ENCODE data around the gene GALP.

DNA sequence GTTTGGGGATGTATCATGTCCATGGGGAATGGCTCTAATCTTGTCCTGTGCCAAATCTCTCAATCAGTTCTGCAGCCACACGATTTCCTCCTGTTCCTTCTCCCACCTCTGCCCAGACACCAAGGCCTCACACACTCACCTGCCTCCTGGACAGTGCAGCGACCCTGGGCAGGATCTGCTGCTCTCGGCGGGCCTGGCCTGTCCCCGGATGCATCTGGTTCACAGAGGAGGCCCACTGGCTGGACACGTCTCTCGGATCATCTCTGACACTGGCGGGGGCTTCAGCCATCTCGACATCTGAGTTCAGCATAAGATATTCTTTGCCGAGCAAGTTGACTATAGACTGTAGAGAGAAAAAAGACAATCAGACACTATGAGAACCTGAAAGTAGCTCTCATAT, 15.9 kb downstream of the GALP start:
- TF ChIP-seq, protein P1, sequence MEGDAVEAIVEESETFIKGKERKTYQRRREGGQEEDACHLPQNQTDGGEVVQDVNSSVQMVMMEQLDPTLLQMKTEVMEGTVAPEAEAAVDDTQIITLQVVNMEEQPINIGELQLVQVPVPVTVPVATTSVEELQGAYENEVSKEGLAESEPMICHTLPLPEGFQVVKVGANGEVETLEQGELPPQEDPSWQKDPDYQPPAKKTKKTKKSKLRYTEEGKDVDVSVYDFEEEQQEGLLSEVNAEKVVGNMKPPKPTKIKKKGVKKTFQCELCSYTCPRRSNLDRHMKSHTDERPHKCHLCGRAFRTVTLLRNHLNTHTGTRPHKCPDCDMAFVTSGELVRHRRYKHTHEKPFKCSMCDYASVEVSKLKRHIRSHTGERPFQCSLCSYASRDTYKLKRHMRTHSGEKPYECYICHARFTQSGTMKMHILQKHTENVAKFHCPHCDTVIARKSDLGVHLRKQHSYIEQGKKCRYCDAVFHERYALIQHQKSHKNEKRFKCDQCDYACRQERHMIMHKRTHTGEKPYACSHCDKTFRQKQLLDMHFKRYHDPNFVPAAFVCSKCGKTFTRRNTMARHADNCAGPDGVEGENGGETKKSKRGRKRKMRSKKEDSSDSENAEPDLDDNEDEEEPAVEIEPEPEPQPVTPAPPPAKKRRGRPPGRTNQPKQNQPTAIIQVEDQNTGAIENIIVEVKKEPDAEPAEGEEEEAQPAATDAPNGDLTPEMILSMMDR (IDR thresholded peaks at IDR 0.05) = no peak
- no peak for TF ChIP-seq POLR2A (IDR thresholded peaks at IDR 0.05)

Measured in esophagus squamous epithelium (tissue), 4 donors.